GM06990 (cell line): ENCODE data around the gene ACOT7.
"Not testable (repeated sequence)": the region's sequence is repeated elsewhere in the genome, so short reads cannot be mapped to it uniquely, and the experiment has no call there.

Experiments
- DNase-seq: peaks from one replicate; pipeline ENCODE4 v3.0.0-alpha.2; 2011; ENCODE audit not compliant: insufficient read length; ENCODE audit errors: extremely low read depth
- H3K27me3 ChIP-seq: replicated peaks from 2 replicates; pipeline ENCODE4 v1.6.0; 2011; ENCODE audit warnings: low read length; ENCODE audit not compliant: control insufficient read depth, insufficient read depth
- H3K36me3 ChIP-seq: 2 replicates; pipeline ENCODE4 v1.5.1; 2011; ENCODE audit warnings: low read length; ENCODE audit not compliant: control insufficient read depth, insufficient read depth
- H3K4me3 ChIP-seq: replicated peaks from 2 replicates; pipeline ENCODE4 v1.5.1; 2011; ENCODE audit warnings: low read depth, mild to moderate bottlenecking, control low read depth, low read length
- TF ChIP-seq, protein P1 (sequence below): IDR thresholded peaks from 2 replicates; pipeline ENCODE4 v1.5.1; 2011; ENCODE audit warnings: low read length, control low read depth, mild to moderate bottlenecking, inconsistent platforms; ENCODE audit not compliant: insufficient read depth, poor library complexity, severe bottlenecking

ACOT7 gene

DNA sequence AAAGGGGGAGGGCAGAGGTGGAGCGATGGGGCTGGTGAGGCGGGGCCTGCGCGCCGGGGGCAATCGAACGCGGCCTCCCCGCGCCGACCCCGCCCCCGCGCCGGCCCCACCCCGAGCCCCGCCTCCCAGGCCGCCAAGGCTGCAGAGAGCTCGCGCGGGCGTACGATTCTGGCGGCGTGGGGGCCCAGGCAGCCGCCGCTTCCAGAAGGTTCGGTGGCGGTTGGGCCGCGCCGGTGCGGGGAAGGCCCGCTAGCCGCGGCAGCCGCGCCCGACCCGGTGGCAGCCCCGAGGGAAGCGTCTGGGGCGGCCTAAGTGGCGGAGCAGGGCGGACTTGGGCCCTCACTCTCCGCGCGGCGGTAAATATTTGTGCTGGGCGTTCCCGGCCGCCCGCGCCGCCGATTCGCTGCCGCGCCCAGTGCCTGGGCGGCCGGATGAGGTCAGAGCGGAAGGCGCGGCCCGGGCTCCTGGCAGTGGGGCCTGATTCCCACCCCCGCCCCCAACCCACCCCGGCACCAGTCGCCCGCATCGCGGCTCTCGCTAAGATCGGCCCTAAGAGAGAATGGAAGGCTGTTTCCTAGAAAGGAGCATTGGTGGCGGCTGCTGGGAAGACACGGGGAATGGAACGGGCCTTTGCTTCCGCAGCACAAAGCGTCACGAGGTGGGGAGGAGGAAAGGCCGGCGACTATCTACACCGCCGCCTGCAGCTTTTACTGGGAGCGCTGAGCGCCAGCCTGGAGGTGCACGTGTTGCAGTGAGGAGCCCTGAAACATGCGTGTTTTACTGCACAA lies at the start of gene ACOT7:
ACOT7 (minus strand) TSS at position 368 of the 788 bp plus-strand sequence. CDS start 368 bp downstream, outside the sequence.
- peak; percentile 92 for DNase-seq
- H3K36me3 ChIP-seq, result no peaks in the 10 kb centered on the region
- no peaks in the 10 kb centered on the region for H3K27me3 ChIP-seq
- peak within 1 kb of the TSS; percentile 81 for H3K4me3 ChIP-seq
- TF ChIP-seq, protein P1, sequence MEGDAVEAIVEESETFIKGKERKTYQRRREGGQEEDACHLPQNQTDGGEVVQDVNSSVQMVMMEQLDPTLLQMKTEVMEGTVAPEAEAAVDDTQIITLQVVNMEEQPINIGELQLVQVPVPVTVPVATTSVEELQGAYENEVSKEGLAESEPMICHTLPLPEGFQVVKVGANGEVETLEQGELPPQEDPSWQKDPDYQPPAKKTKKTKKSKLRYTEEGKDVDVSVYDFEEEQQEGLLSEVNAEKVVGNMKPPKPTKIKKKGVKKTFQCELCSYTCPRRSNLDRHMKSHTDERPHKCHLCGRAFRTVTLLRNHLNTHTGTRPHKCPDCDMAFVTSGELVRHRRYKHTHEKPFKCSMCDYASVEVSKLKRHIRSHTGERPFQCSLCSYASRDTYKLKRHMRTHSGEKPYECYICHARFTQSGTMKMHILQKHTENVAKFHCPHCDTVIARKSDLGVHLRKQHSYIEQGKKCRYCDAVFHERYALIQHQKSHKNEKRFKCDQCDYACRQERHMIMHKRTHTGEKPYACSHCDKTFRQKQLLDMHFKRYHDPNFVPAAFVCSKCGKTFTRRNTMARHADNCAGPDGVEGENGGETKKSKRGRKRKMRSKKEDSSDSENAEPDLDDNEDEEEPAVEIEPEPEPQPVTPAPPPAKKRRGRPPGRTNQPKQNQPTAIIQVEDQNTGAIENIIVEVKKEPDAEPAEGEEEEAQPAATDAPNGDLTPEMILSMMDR, result peak; percentile 21

GRCh38 chr1:6441586-6441985 lies 48.0 kb upstream of the ACOT7 start:
- peaks cover 1% of the 10 kb centered on the region; the same call in 1 of the 2 replicates for H3K27me3 ChIP-seq
- no peak for DNase-seq
- H3K36me3 ChIP-seq, result no peaks in the 10 kb centered on the region
- TF ChIP-seq, protein P1, result no peak
- no peak overlapping the region for H3K4me3 ChIP-seq

DNA sequence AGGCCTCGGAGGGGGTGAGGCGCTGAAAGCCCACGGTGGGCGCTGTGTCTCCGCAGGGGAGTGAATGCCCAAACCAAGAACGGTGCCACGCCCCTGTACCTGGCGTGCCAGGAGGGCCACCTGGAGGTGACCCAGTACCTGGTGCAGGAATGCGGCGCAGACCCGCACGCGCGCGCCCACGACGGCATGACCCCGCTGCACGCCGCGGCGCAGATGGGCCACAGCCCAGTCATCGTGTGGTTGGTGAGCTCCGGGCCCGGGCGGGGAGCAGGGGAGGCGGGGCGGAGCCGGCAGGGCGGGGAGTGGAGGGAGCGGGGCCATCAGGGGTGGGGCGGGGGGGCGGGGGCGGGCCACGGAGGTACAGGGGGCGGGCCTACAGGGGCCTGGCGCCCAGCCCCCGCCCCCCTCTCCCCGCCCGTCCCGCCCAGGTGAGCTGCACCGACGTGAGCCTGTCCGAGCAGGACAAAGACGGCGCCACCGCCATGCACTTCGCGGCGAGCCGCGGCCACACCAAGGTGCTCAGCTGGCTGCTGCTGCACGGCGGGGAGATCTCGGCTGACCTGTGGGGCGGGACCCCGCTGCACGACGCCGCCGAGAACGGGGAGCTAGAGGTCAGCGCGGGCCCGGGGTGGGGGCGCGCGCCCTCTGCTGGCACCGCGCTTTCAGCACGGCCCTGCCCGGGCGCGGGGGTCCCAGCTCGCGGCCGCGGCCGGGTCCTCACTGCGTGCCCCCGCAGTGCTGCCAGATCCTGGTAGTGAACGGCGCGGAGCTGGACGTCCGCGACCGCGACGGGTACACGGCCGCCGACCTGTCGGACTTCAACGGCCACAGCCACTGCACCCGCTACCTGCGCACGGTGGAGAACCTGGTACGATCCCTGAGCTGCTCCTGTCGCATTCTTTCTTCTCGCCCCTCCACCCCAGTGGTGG lies 46.9 kb upstream of the ACOT7 start:
- H3K27me3 ChIP-seq, result peaks cover 1% of the 10 kb centered on the region; the same call in 1 of the 2 replicates
- peak; percentile 50 for DNase-seq
- H3K36me3 ChIP-seq, result no peaks in the 10 kb centered on the region
- TF ChIP-seq, protein P1, result no peak
- no peak overlapping the region for H3K4me3 ChIP-seq

DNA sequence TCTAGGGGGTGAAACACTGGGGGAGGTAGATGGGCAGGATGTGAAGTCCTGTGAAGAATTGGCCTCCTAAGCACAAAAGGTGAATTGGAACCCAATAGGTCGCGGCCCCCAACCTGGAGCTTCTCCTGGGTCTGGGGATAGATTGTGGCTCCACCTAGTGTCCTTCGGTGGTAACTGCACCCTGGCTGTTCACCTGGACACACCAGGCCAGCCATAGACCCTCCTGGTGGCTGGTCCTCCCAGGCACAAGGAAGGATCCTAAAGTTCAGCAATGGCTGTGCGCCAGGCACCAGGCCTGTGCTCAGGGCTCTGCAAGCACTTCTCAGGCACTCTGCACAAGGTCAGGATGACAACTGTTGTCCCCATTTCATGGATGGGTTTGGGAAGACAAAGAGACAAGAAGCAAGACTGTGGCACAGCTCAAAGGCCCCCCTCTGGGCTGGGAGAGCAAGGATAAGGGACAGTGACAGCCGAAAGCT lies 44.5 kb upstream of the ACOT7 start:
- Histone ChIP-seq H3K4me3 (no peak overlapping the region), H3K27me3 (no peaks in the 10 kb centered on the region; the same call in 1 of the 2 replicates), H3K36me3 (no peaks in the 10 kb centered on the region)
- no peak for DNase-seq
- TF ChIP-seq, protein P1, result peak; percentile 93

GRCh38 chr1:6437012-6437700 lies 43.6 kb upstream of the ACOT7 start:
- H3K36me3 ChIP-seq, result not testable (repeated sequence)

DNA sequence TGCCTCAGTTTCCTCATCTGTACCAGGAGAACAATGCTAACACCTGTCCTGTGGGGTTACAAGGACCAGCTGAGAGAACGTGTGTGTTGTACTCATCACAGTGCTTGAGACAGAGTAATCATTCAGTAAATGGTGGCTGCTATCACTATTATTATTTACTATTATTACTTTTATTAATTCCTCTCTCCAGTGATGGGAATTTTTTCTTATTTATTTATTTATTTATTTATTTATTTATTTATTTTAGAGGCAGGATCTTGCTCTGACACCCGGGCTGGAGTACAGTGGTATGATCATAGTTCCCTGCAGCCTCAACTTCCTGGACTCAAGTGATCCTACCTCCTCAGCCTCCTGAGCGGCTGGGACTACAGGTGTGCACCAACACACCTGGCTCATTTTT lies 42.7 kb upstream of the ACOT7 start:
- DNase-seq, H3K4me3 ChIP-seq, H3K27me3 ChIP-seq, H3K36me3 ChIP-seq: not testable (repeated sequence)

More at GRCh38 chr1:6437012-6437700, 43.6 kb upstream of the ACOT7 start:
- not testable (repeated sequence) for H3K27me3 ChIP-seq, DNase-seq, H3K4me3 ChIP-seq
